Measurements from ENCODE around the gene ABCB1. TPM values are rescaled to one million over a fixed set of nuclear protein-coding genes. Genes with fewer than 3 reads are reported as not detected.
A peak's percentile ranks its signal among the peaks of the same experiment; 100 is the strongest.

The ABCB1 gene
- total and polyA plus RNA-seq, 10 of the 15 experiments (the other 5 are each of a cell fraction or from before 2014, with no cell fraction given) = 0.40 to 13.9 (median 1.9) TPM

DNA sequence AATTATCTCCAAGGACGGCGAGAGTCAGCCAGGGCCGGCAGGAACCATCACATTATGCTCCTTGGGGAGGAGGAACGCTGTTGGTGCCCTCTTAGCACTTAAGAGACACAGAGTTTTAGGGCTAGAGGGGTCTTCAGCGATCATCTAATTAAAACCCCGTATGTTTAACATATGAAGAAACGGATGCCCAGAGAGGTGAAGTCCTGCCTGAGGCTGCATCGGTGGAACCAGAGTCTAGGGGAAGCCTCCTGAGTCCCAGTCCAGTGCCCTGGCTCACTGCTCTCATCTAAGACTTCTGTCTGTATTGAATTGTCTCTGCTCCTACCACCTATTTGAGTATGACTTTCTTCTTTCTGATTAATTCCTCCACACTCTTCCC, 124.5 kb downstream of the ABCB1 start (continued):
- TF ChIP-seq, protein P1, sequence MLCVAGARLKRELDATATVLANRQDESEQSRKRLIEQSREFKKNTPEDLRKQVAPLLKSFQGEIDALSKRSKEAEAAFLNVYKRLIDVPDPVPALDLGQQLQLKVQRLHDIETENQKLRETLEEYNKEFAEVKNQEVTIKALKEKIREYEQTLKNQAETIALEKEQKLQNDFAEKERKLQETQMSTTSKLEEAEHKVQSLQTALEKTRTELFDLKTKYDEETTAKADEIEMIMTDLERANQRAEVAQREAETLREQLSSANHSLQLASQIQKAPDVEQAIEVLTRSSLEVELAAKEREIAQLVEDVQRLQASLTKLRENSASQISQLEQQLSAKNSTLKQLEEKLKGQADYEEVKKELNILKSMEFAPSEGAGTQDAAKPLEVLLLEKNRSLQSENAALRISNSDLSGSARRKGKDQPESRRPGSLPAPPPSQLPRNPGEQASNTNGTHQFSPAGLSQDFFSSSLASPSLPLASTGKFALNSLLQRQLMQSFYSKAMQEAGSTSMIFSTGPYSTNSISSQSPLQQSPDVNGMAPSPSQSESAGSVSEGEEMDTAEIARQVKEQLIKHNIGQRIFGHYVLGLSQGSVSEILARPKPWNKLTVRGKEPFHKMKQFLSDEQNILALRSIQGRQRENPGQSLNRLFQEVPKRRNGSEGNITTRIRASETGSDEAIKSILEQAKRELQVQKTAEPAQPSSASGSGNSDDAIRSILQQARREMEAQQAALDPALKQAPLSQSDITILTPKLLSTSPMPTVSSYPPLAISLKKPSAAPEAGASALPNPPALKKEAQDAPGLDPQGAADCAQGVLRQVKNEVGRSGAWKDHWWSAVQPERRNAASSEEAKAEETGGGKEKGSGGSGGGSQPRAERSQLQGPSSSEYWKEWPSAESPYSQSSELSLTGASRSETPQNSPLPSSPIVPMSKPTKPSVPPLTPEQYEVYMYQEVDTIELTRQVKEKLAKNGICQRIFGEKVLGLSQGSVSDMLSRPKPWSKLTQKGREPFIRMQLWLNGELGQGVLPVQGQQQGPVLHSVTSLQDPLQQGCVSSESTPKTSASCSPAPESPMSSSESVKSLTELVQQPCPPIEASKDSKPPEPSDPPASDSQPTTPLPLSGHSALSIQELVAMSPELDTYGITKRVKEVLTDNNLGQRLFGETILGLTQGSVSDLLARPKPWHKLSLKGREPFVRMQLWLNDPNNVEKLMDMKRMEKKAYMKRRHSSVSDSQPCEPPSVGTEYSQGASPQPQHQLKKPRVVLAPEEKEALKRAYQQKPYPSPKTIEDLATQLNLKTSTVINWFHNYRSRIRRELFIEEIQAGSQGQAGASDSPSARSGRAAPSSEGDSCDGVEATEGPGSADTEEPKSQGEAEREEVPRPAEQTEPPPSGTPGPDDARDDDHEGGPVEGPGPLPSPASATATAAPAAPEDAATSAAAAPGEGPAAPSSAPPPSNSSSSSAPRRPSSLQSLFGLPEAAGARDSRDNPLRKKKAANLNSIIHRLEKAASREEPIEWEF (IDR thresholded peaks at IDR 0.05; ENCODE audit: insufficient replicate concordance, low read depth, low read length) = no peak

DNA sequence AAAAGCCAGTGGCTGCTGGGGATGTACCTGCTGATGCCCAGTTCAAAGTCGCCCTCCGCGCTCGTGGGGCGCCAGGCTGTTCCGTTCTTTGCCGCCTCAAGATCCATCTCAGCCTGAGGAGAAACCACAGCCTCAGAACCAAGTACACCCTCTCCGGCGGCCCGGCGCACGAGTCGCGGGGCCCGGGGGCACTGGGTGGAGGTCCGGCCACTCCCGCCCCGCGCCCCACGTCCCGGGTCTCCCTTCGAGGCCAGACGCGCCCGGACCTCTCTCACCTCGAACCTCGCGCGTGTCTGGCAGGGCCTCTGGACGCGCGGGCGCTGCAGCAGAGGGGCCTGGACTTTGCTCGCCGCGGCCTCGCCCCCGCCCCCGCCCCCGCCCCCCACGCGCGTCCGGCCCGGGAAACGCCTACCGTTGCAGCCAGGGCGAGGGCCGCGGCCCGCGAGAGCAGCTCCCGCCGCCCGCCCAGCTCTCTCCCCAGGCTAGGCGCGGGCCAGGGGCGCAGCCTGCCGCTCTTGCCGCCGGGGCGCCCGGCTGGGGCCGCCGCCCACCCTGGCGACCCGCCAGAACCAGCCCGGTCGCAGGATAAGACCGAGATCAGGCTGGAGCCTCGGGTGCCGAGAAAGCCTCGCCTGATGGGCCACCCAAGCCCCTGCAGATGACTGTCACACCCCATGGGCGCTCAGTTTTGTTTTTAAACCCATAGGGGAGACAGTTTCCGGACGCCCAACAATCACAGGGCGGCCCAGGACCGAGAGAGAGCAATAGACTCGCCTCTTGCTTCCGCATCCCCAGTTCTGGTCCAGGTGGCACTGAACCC, 125.1 kb downstream of the ABCB1 start, which contains the start of gene ABCB4:
TSS of gene ABCB4 (minus strand) at position 322 of the 820 bp plus-strand sequence. CDS start at position 107, 215 bp downstream.
- H3K4me1 ChIP-seq (ENCODE audit: control insufficient read depth, insufficient read depth, low read length) = peaks cover 12% of the 10 kb centered on the region
- no peaks in the 10 kb centered on the region for H4K20me1 ChIP-seq (ENCODE audit: control insufficient read depth, insufficient read depth)
- no peaks in the 10 kb centered on the region for H3K79me2 ChIP-seq (ENCODE audit: control insufficient read depth, insufficient read depth, low read length)
- POLR2A ChIA-PET = interaction anchor here (0.6 to 1.0 kb wide), 2 partner anchors 13 to 130 kb away, joined by 3 read pairs; partner anchors contain the start of gene CROT
- ATAC-seq (peak; percentile 47), FAIRE-seq (no peak), DNase-seq (ENCODE audit: low read depth, low spot score) (no peak)
- BruUV-seq (replicated peaks) = TSS peak; percentile 88
- H3K36me3 ChIP-seq (ENCODE audit: control insufficient read depth in 2 of 2, insufficient read depth in 2 of 2, low read length in 1 of 2) = no peaks in the 10 kb centered on the region
- RAD21 ChIA-PET (ENCODE audit: unreplicated experiment) = interaction anchor here (0.6 to 1.9 kb wide), 3 partner anchors 13 to 125 kb away, joined by 3 to 5 read pairs (median 4); partner anchors contain the start of gene ABCB1
- peak within 1 kb of the TSS; percentile 78 for H2AFZ ChIP-seq (ENCODE audit: control insufficient read depth, low read depth, low read length)
- peak within 1 kb of the TSS; percentile 91 for H3K4me2 ChIP-seq (ENCODE audit: control insufficient read depth, insufficient read depth)
- H3K4me3 ChIP-seq = peak within 1 kb of the TSS; percentile 77
- peak within 1 kb of the TSS; percentile 70 for H3K9ac ChIP-seq (ENCODE audit: control insufficient read depth, insufficient read depth, low read length)
- in situ Hi-C loops (cut with MboI) (no loop called here), intact Hi-C loops (cut with micrococcal nuclease; ENCODE audit: unreplicated experiment) (loop anchor here (1.0 to 10.0 kb wide), 4 partner anchors 59 to 451 kb away; partner anchors contain the start of genes DBF4 and SLC25A40)
- SMC1A ChIA-PET (ENCODE audit: uncharacterized antibody, unreplicated experiment) = interaction anchor here (1.5 kb wide), 1 partner anchor 124 kb away, joined by 4 read pairs; no protein-coding TSS in a partner anchor
- CTCF ChIA-PET = no interaction called here
- peak within 1 kb of the TSS; percentile 72 for H3K27ac ChIP-seq (ENCODE audit: control insufficient read depth, insufficient read depth)
- WGBS (ENCODE audit: insufficient coverage, insufficient replicate concordance, low lambda C conversion rate, missing lambda C conversion rate) = 4% methylated on average over 49 of the region's 80 CpGs
- no peaks in the 10 kb centered on the region for H3K9me3 ChIP-seq (replicated peaks; ENCODE audit: control insufficient read depth, insufficient read depth, low read length)
- H3K27me3 ChIP-seq (replicated peaks in 1 of 2; ENCODE audit: control insufficient read depth in 2 of 2, insufficient read depth in 2 of 2, low read length in 1 of 2) = no peaks in the 10 kb centered on the region
- TF ChIP-seq, protein P2, sequence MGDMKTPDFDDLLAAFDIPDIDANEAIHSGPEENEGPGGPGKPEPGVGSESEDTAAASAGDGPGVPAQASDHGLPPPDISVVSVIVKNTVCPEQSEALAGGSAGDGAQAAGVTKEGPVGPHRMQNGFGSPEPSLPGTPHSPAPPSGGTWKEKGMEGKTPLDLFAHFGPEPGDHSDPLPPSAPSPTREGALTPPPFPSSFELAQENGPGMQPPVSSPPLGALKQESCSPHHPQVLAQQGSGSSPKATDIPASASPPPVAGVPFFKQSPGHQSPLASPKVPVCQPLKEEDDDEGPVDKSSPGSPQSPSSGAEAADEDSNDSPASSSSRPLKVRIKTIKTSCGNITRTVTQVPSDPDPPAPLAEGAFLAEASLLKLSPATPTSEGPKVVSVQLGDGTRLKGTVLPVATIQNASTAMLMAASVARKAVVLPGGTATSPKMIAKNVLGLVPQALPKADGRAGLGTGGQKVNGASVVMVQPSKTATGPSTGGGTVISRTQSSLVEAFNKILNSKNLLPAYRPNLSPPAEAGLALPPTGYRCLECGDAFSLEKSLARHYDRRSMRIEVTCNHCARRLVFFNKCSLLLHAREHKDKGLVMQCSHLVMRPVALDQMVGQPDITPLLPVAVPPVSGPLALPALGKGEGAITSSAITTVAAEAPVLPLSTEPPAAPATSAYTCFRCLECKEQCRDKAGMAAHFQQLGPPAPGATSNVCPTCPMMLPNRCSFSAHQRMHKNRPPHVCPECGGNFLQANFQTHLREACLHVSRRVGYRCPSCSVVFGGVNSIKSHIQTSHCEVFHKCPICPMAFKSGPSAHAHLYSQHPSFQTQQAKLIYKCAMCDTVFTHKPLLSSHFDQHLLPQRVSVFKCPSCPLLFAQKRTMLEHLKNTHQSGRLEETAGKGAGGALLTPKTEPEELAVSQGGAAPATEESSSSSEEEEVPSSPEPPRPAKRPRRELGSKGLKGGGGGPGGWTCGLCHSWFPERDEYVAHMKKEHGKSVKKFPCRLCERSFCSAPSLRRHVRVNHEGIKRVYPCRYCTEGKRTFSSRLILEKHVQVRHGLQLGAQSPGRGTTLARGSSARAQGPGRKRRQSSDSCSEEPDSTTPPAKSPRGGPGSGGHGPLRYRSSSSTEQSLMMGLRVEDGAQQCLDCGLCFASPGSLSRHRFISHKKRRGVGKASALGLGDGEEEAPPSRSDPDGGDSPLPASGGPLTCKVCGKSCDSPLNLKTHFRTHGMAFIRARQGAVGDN (IDR thresholded peaks at IDR 0.05) = peak; percentile 45
- TF ChIP-seq ASH2L (IDR thresholded peaks at IDR 0.05; ENCODE audit: borderline replicate concordance, low read depth) (0 out of 2 replicates have a peak, but pooled peaks have one; percentile 9), EGR1 (IDR thresholded peaks at IDR 0.05; ENCODE audit: borderline replicate concordance in 1 of 2, low read depth in 2 of 2, low read length in 2 of 2) (peak in 1 of 2 experiments; percentile 83; a peak in 2 of 3 replicates), BACH1 (IDR thresholded peaks at IDR 0.05; ENCODE audit: borderline replicate concordance) (peak; percentile 60), CBFB (IDR thresholded peaks at IDR 0.05; ENCODE audit: low read depth) (no peak), POLR2AphosphoS5 (IDR thresholded peaks at IDR 0.05; ENCODE audit: low read length) (0 out of 2 replicates have a peak, but pooled peaks have one; percentile 19), GATAD2B (conservative IDR thresholded peaks at IDR 0.05; ENCODE audit: low read depth) (0 out of 2 replicates have a peak, but pooled peaks have one; percentile 74), POLR2A (IDR thresholded peaks at IDR 0.05; ENCODE audit: low read depth, low read length) (peak; percentile 62; the same call in 1 of the 2 replicates), SMAD1 (IDR thresholded peaks at IDR 0.05; ENCODE audit: low read depth, partially characterized antibody) (peak; percentile 0)

All from GM12878 (cell line).